K562 (cell line): ENCODE data around the gene PCP2. TPM values are rescaled to one million over a fixed set of nuclear protein-coding genes. Genes with fewer than 3 reads are reported as not detected.
A peak's percentile ranks its signal among the peaks of the same experiment; 100 is the strongest.

Experiments
- ARID4B ChIP-seq: sonication (generic); formaldehyde crosslinking; IDR thresholded peaks from 2 replicates; pipeline ENCODE4 v1.8.0; 2022; ENCODE audit warnings: mild to moderate bottlenecking, missing genetic modification reagents
- CEBPB ChIP-seq: fragments of 450-650 bp; IDR thresholded peaks from 2 replicates; pipeline ENCODE4 v1.6.1; 2016; ENCODE audit warnings: missing genetic modification characterization, missing compliant biosample characterization
- E2F3 ChIP-seq: fragments of 250-450 bp; sonication (Bioruptor Pico); IDR thresholded peaks from 2 replicates; pipeline ENCODE4 v1.4.0; 2020; ENCODE audit warnings: mild to moderate bottlenecking
- E2F5 ChIP-seq: sonication (generic); formaldehyde crosslinking; IDR thresholded peaks from 2 replicates; pipeline ENCODE4 v1.8.0; 2022; ENCODE audit warnings: mild to moderate bottlenecking, missing genetic modification reagents
- FOXK1 ChIP-seq: sonication (generic); formaldehyde crosslinking; IDR thresholded peaks from 2 replicates; pipeline ENCODE4 v1.8.0; 2022; ENCODE audit warnings: missing genetic modification reagents, mild to moderate bottlenecking, borderline replicate concordance
- FOXP4 ChIP-seq: sonication (generic); formaldehyde crosslinking; IDR thresholded peaks from 2 replicates; pipeline ENCODE4 v1.8.0; 2022; ENCODE audit warnings: mild to moderate bottlenecking, missing genetic modification reagents, borderline replicate concordance
- HNRNPK ChIP-seq: fragments of 200-400 bp; formaldehyde crosslinking; IDR thresholded peaks from one replicate; pipeline ENCODE4 v1.6.1; 2018; ENCODE audit warnings: mild to moderate bottlenecking, low read depth, low read length; ENCODE audit not compliant: poor library complexity, severe bottlenecking
- ILF3 ChIP-seq: fragments of 450-650 bp; IDR thresholded peaks from 2 replicates; pipeline ENCODE4 v1.6.1; 2018; ENCODE audit warnings: antibody characterized with exemption, mild to moderate bottlenecking, moderate library complexity, borderline replicate concordance
- MYC ChIP-seq, 2 experiments: fragments of 250-450 bp in 1 of 2; sonication (Bioruptor Pico) in 1 of 2; IDR thresholded peaks; 2 replicates each; pipeline versions ENCODE4 v1.5.1 to v1.6.1; 2012 to 2021; ENCODE audit warnings: low read depth in 2 of 2, borderline replicate concordance in 1 of 2, improper control_type of control experiment in 1 of 2, low read length in 1 of 2, mild to moderate bottlenecking in 1 of 2, moderate library complexity in 1 of 2
- PBX2 ChIP-seq, 2 experiments: IDR thresholded peaks in 1 of 2; conservative IDR thresholded peaks in 1 of 2; 2 replicates each; pipeline ENCODE4 v1.6.1; 2016; ENCODE audit warnings: low read depth in 2 of 2, mild to moderate bottlenecking in 1 of 2, missing compliant biosample characterization in 1 of 2, missing genetic modification characterization in 1 of 2, moderate library complexity in 1 of 2
- POLR2A ChIP-seq: fragments of 450-650 bp; conservative IDR thresholded peaks from 2 replicates; pipeline ENCODE4 v1.6.1; 2016
- RB1 ChIP-seq: fragments of 450-650 bp; IDR thresholded peaks from 2 replicates; pipeline ENCODE4 v1.6.1; 2017; ENCODE audit warnings: low read depth, mild to moderate bottlenecking
- TAF9B ChIP-seq: fragments of 450-650 bp; IDR thresholded peaks from 2 replicates; pipeline ENCODE4 v1.6.1; 2018; ENCODE audit warnings: mild to moderate bottlenecking; ENCODE audit not compliant: partially characterized antibody
- TCF15 ChIP-seq: fragments of 250-450 bp; sonication (Bioruptor Pico); IDR thresholded peaks from 2 replicates; pipeline ENCODE4 v1.8.0; 2022; ENCODE audit warnings: moderate library complexity, mild to moderate bottlenecking, inconsistent platforms
- ZNF133 ChIP-seq: fragments of 250-450 bp; sonication (Bioruptor Pico); IDR thresholded peaks from 2 replicates; pipeline ENCODE4 v1.4.0; 2020; ENCODE audit warnings: mild to moderate bottlenecking
- polyA plus RNA-seq, 8 experiments: library from polyadenylated mRNA; depleted of rRNA in 4 of 8; stranded (reverse) in 5 of 8; unstranded in 3 of 8; fragments of >200 nt; fragmentation: Nextera tagmentation in 2 of 8; fragmentation: Illumina TruSeq in 1 of 8; extraction: Ambion mirVana in 2 of 8; extraction: Trizol in 1 of 8; gene quantifications; 2 replicates each; pipeline versions ENCODE4 v1.2.1 to v1.2.3, GENCODE V29; 2011 to 2014; ENCODE audit warnings: inconsistent platforms in 1 of 8, missing spikeins in 1 of 8
- total RNA-seq, 7 experiments: library from RNA; depleted of rRNA in 6 of 7; stranded (reverse); fragments of >200 nt in 6 of 7; fragmentation: Illumina TruSeq in 2 of 7; extraction: Trizol in 2 of 7; gene quantifications; 2 replicates each; pipeline versions ENCODE4 v1.2.1 to v1.2.3, GENCODE V29; 2011 to 2021; ENCODE audit warnings: low replicate concordance in 1 of 7

The PCP2 gene
- total and polyA plus RNA-seq, 9 of the 15 experiments (the other 6 are each of a cell fraction or from before 2014, with no cell fraction given) = 0.17 to 1.3 (median 0.49) TPM; not detected in 3

GRCh38 chr19:7636691-7637373, 3.3 kb upstream of the PCP2 start, which contains the start of gene STXBP2 (continued):
- TF ChIP-seq ARID4B (CRISPR knock-in tag) (no peak), E2F3 (CRISPR knock-in tag) (no peak), TAF9B (peak; percentile 62), MYC (IDR thresholded peaks at IDR 0.05; ENCODE audit: low read depth, low read length) (peak; percentile 38; the same call in 1 of the 2 replicates), MYC (CRISPR knock-in tag; IDR thresholded peaks at IDR 0.05; ENCODE audit: borderline replicate concordance, low read depth) (no peak), TCF15 (no peak), PBX2 (CRISPR knock-in tag; IDR thresholded peaks at IDR 0.05; ENCODE audit: low read depth) (no peak), PBX2 (tag; conservative IDR thresholded peaks at IDR 0.05; ENCODE audit: low read depth) (no peak), POLR2A (peak; percentile 78), ILF3 (peak; percentile 36; the same call in 1 of the 2 replicates), E2F5 (peak; percentile 29; the same call in 1 of the 2 replicates), ZNF133 (0 out of 2 replicates have a peak, but pooled peaks have one; percentile 3), RB1 (0 out of 2 replicates have a peak, but pooled peaks have one; percentile 43), FOXK1 (no peak), CEBPB (peak; percentile 55; the same call in 1 of the 2 replicates), FOXP4 (CRISPR knock-in tag) (0 out of 2 replicates have a peak, but pooled peaks have one; percentile 31), HNRNPK (peak; percentile 20)
